Measurements from ENCODE around the gene CREBBP.

DNA sequence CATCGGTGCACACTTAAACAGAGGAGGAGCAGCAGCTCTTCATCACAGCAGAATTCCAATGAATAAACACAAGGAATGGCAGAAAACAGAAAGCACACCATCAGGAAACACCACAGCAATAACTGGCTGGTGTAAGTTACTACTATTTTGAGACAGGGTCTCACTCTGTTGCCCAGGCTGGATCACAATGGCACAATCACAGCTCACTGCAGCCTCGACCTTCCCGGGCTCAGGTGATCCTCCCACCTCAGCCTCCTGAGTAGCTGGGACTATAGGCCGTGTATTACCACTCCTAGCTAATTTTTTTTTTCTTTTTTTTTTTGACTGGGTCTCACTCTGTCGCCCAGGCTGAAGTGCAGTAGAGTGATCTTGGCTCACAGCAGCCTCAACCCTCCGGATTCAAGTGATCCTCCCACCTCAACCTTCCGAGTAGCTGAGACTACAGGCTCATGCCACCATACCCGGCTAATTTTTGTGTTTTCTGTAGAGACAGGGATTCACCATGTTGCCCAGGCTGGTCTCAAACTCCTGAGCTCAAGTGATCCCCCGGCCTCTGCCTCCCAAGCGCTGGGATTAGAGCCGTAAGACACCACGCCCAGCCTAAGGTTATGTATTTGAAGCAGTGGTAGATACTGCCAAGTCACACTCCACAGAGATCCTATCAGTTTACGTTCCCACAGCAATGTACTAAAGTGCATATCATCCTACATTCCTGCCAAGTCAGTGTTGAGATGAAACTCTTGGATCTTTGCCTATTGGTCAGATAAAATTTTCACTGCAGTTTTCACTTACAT is 183.9 kb downstream of the CREBBP start:
- TF ChIP-seq CTCF (IDR thresholded peaks at IDR 0.05) = no peak
- TF ChIP-seq POLR2A (IDR thresholded peaks at IDR 0.05) = no peak
